H4 (cell line): ENCODE data around the gene FAM110D. TPM values are rescaled to one million over a fixed set of nuclear protein-coding genes. Genes with fewer than 3 reads are reported as not detected.

Experiments
- DNase-seq: peaks from one replicate; pipeline ENCODE4 v3.0.0-alpha.2; 2015; ENCODE audit warnings: low spot score
- total RNA-seq: library from RNA; depleted of rRNA; stranded (reverse); fragments of >200 nt; shearing (Covaris generic); gene quantifications from 2 replicates; pipeline ENCODE4 v1.2.3, GENCODE V29; 2014

Gene FAM110D
- total RNA-seq, 1 experiment from 2014 or later: 0.12 TPM

- DNase-seq: no peak
Measured at GRCh38 chr1:26129778-26130177, 29.1 kb upstream of the FAM110D start.

GRCh38 chr1:26130695-26131094 is 28.2 kb upstream of the FAM110D start:
- no peak for DNase-seq

GRCh38 chr1:26132128-26132833 is 26.6 kb upstream of the FAM110D start:
- no peak for DNase-seq

- DNase-seq: no peak
Measured at GRCh38 chr1:26132834-26133167, 26.1 kb upstream of the FAM110D start.

GRCh38 chr1:26134466-26134865 is 24.4 kb upstream of the FAM110D start:
- no peak for DNase-seq

GRCh38 chr1:26138974-26139558 is 19.8 kb upstream of the FAM110D start:
- no peak for DNase-seq

GRCh38 chr1:26142159-26142558 is 16.7 kb upstream of the FAM110D start:
- no peak for DNase-seq

- DNase-seq: peak; percentile 66
Measured at GRCh38 chr1:26145041-26145959, 13.6 kb upstream of the FAM110D start.

GRCh38 chr1:26145960-26146294 is 13.0 kb upstream of the FAM110D start:
- DNase-seq: no peak

- DNase-seq: no peak
Measured at GRCh38 chr1:26148887-26149286, 10.0 kb upstream of the FAM110D start.

- no peak for DNase-seq
Measured at GRCh38 chr1:26153966-26154532, 4.8 kb upstream of the FAM110D start.

- DNase-seq: no peak
Measured at GRCh38 chr1:26154750-26155149, 4.1 kb upstream of the FAM110D start.

- no peak for DNase-seq
Measured at GRCh38 chr1:26155370-26156284, 3.3 kb upstream of the FAM110D start.

GRCh38 chr1:26156285-26157038 is 2.4 kb upstream of the FAM110D start:
- DNase-seq: no peak

- DNase-seq: no peak
Measured at GRCh38 chr1:26158271-26158907, 490 bp upstream of the FAM110D start.

GRCh38 chr1:26159743-26160039 is 812 bp downstream of the FAM110D start:
- no peak for DNase-seq

- no peak for DNase-seq
Measured at GRCh38 chr1:26160527-26161414, 1.9 kb downstream of the FAM110D start.

- no peak for DNase-seq
Measured at GRCh38 chr1:26161415-26162219, 2.7 kb downstream of the FAM110D start.
